ENCODE measurements around the gene KRT32. TPM values are rescaled to one million over a fixed set of nuclear protein-coding genes. Genes with fewer than 3 reads are reported as not detected.

Gene KRT32
- total RNA-seq, 1 experiment from 2014 or later: not detected

GRCh38 chr17:41417127-41417526, 50.1 kb downstream of the KRT32 start:
- Histone ChIP-seq H3K4me1 (no peaks in the 10 kb centered on the region), H3K36me3 (no peaks in the 10 kb centered on the region), H3K9me3 (replicated peaks) (no peaks in the 10 kb centered on the region), H3K27ac (no peak overlapping the region), H3K4me3 (no peak overlapping the region), H3K27me3 (no peaks in the 10 kb centered on the region)
- DNase-seq: no peak

- H3K4me1 ChIP-seq: no peaks in the 10 kb centered on the region
- no peak for DNase-seq
- no peaks in the 10 kb centered on the region for H3K9me3 ChIP-seq (replicated peaks)
- H3K27ac ChIP-seq: no peak overlapping the region
- no peak overlapping the region for H3K4me3 ChIP-seq
- H3K27me3 ChIP-seq: no peaks in the 10 kb centered on the region
- no peaks in the 10 kb centered on the region for H3K36me3 ChIP-seq
Measured at GRCh38 chr17:41416479-41416878, 50.7 kb downstream of the KRT32 start.

GRCh38 chr17:41415833-41416335, 51.3 kb downstream of the KRT32 start:
- Histone ChIP-seq H3K9me3 (replicated peaks) (no peaks in the 10 kb centered on the region), H3K27ac (no peak overlapping the region), H3K27me3 (no peaks in the 10 kb centered on the region), H3K36me3 (no peaks in the 10 kb centered on the region), H3K4me1 (no peaks in the 10 kb centered on the region), H3K4me3 (no peak overlapping the region)
- DNase-seq: no peak

GRCh38 chr17:41415411-41415810, 51.8 kb downstream of the KRT32 start:
- H3K4me1 ChIP-seq: no peaks in the 10 kb centered on the region
- H3K27ac ChIP-seq: no peak overlapping the region
- no peak for DNase-seq
- no peak overlapping the region for H3K4me3 ChIP-seq
- H3K27me3 ChIP-seq: no peaks in the 10 kb centered on the region
- H3K36me3 ChIP-seq: no peaks in the 10 kb centered on the region
- H3K9me3 ChIP-seq (replicated peaks): no peaks in the 10 kb centered on the region

GRCh38 chr17:41413982-41414381, 53.2 kb downstream of the KRT32 start:
- H3K27me3 ChIP-seq: no peaks in the 10 kb centered on the region
- no peak for DNase-seq
- no peaks in the 10 kb centered on the region for H3K4me1 ChIP-seq
- no peak overlapping the region for H3K4me3 ChIP-seq
- H3K36me3 ChIP-seq: no peaks in the 10 kb centered on the region
- no peak overlapping the region for H3K27ac ChIP-seq
- H3K9me3 ChIP-seq (replicated peaks): no peaks in the 10 kb centered on the region

GRCh38 chr17:41413353-41413957, 53.7 kb downstream of the KRT32 start:
- DNase-seq: no peak
- H3K4me1 ChIP-seq: no peaks in the 10 kb centered on the region

GRCh38 chr17:41411072-41411840, 55.9 kb downstream of the KRT32 start:
- Histone ChIP-seq H3K36me3 (no peaks in the 10 kb centered on the region), H3K4me1 (no peaks in the 10 kb centered on the region), H3K9me3 (replicated peaks) (no peaks in the 10 kb centered on the region), H3K4me3 (no peak overlapping the region), H3K27me3 (no peaks in the 10 kb centered on the region), H3K27ac (no peak overlapping the region)
- DNase-seq: no peak

More at GRCh38 chr17:41413353-41413957, 53.7 kb downstream of the KRT32 start:
- Histone ChIP-seq H3K9me3 (replicated peaks) (no peaks in the 10 kb centered on the region), H3K36me3 (no peaks in the 10 kb centered on the region), H3K27me3 (no peaks in the 10 kb centered on the region), H3K27ac (no peak overlapping the region), H3K4me3 (no peak overlapping the region)

Other genes with a start within 250 kb of the KRT32 start
- not detected in 2 replicates for gene KRTAP9-2, start 240.7 kb downstream of the KRT32 start, total RNA-seq (2014; rRNA removed; shearing (Covaris generic))
- gene KRTAP9-3, start 234.9 kb downstream of the KRT32 start, total RNA-seq (2014; rRNA removed; shearing (Covaris generic)): not detected in 2 replicates
- gene KRTAP9-8, start 229.4 kb downstream of the KRT32 start, total RNA-seq (2014; rRNA removed; shearing (Covaris generic)): not detected in 2 replicates
- gene KRTAP9-4, start 217.7 kb downstream of the KRT32 start, total RNA-seq (2014; rRNA removed; shearing (Covaris generic)): 0.10 TPM in 1 of 2 replicates, not detected in the other
- not detected in 2 replicates for gene KRTAP9-9, start 212.0 kb downstream of the KRT32 start, total RNA-seq (2014; rRNA removed; shearing (Covaris generic))
- gene KRTAP9-6, start 202.0 kb downstream of the KRT32 start, total RNA-seq (2014; rRNA removed; shearing (Covaris generic)): not detected in 2 replicates
- not detected in 2 replicates for gene KRTAP9-7, start 191.7 kb downstream of the KRT32 start, total RNA-seq (2014; rRNA removed; shearing (Covaris generic))
- not detected in 2 replicates for gene KRTAP29-1, start 164.5 kb downstream of the KRT32 start, total RNA-seq (2014; rRNA removed; shearing (Covaris generic))
- not detected in 2 replicates for gene KRTAP16-1, start 158.1 kb downstream of the KRT32 start, total RNA-seq (2014; rRNA removed; shearing (Covaris generic))
- not detected in 2 replicates for gene KRTAP17-1, start 151.7 kb downstream of the KRT32 start, total RNA-seq (2014; rRNA removed; shearing (Covaris generic))
- gene KRT33A, start 116.6 kb downstream of the KRT32 start, total RNA-seq (2014; rRNA removed; shearing (Covaris generic)): not detected in 2 replicates
- not detected in 2 replicates for gene KRT33B, start 97.6 kb downstream of the KRT32 start, total RNA-seq (2014; rRNA removed; shearing (Covaris generic))
- gene KRT34, start 85.1 kb downstream of the KRT32 start, total RNA-seq (2014; rRNA removed; shearing (Covaris generic)): 0.08 TPM in 1 of 2 replicates, not detected in the other
- 0.08 TPM in 1 of 2 replicates, not detected in the other for gene KRT31, start 69.8 kb downstream of the KRT32 start, total RNA-seq (2014; rRNA removed; shearing (Covaris generic))
- not detected in 2 replicates for gene KRT37, start 42.8 kb downstream of the KRT32 start, total RNA-seq (2014; rRNA removed; shearing (Covaris generic))
- not detected in 2 replicates for gene KRT38, start 26.4 kb downstream of the KRT32 start, total RNA-seq (2014; rRNA removed; shearing (Covaris generic))
- gene KRT35, start 13.8 kb upstream of the KRT32 start, total RNA-seq (2014; rRNA removed; shearing (Covaris generic)): not detected in 2 replicates
- gene KRT36, start 22.5 kb upstream of the KRT32 start, total RNA-seq (2014; rRNA removed; shearing (Covaris generic)): not detected in 2 replicates
- 0.30 TPM in 1 of 2 replicates, not detected in the other for gene KRT13, start 38.2 kb upstream of the KRT32 start, total RNA-seq (2014; rRNA removed; shearing (Covaris generic))
- 0.08 TPM in 1 of 2 replicates, not detected in the other for gene KRT15, start 51.5 kb upstream of the KRT32 start, total RNA-seq (2014; rRNA removed; shearing (Covaris generic))
- 0.25 TPM in 1 of 2 replicates, not detected in the other for gene KRT19, start 60.9 kb upstream of the KRT32 start, total RNA-seq (2014; rRNA removed; shearing (Covaris generic))
- not detected in 2 replicates for gene KRT9, start 104.7 kb upstream of the KRT32 start, total RNA-seq (2014; rRNA removed; shearing (Covaris generic))
- gene KRT14, start 119.5 kb upstream of the KRT32 start, total RNA-seq (2014; rRNA removed; shearing (Covaris generic)): not detected in 2 replicates
- gene KRT16, start 145.4 kb upstream of the KRT32 start, total RNA-seq (2014; rRNA removed; shearing (Covaris generic)): 0.08 TPM in 1 of 2 replicates, not detected in the other
- gene KRT17, start 157.2 kb upstream of the KRT32 start, total RNA-seq (2014; rRNA removed; shearing (Covaris generic)): 134 and 149 TPM in 2 replicates
- 107 and 142 TPM in 2 replicates for gene EIF1, start 221.5 kb upstream of the KRT32 start, total RNA-seq (2014; rRNA removed; shearing (Covaris generic))
- gene GAST, start 244.9 kb upstream of the KRT32 start, total RNA-seq (2014; rRNA removed; shearing (Covaris generic)): not detected in 2 replicates

All from SJCRH30 (cell line).